Cerebellar cortex (tissue), 1 donor: ENCODE measurements around the gene LDOC1.
"Not testable (repeated sequence)": the region's sequence is repeated elsewhere in the genome, so short reads cannot be mapped to it uniquely, and the experiment has no call there.

Experiments
- DNase-seq: peaks from one replicate; pipeline ENCODE4 v3.0.0-alpha.2; 2015; ENCODE audit warnings: low spot score

Gene LDOC1

GRCh38 chrX:141176586-141177451 lies at the start of gene LDOC1:
TSS of gene LDOC1 (minus strand) at chrX:141177129. CDS start at chrX:141177021, 108 bp downstream.
- DNase-seq = peak; percentile 76

GRCh38 chrX:141221611-141222010 lies 44.7 kb upstream of the LDOC1 start:
- DNase-seq = no peak

GRCh38 chrX:141220342-141221008 lies 43.5 kb upstream of the LDOC1 start:
- DNase-seq = no peak

GRCh38 chrX:141214196-141214595 lies 37.3 kb upstream of the LDOC1 start:
- DNase-seq = no peak

GRCh38 chrX:141201962-141202361 lies 25.0 kb upstream of the LDOC1 start:
- DNase-seq = no peak

GRCh38 chrX:141188573-141188972 lies 11.6 kb upstream of the LDOC1 start:
- DNase-seq = not testable (repeated sequence)

- no peak for DNase-seq
These were observed 8.4 kb upstream of the LDOC1 start for GRCh38 chrX:141185366-141185765.

- no peak for DNase-seq
These were observed 6.1 kb upstream of the LDOC1 start for GRCh38 chrX:141183000-141183399.

- DNase-seq = no peak
These were observed 3.9 kb upstream of the LDOC1 start for GRCh38 chrX:141180851-141181250.

GRCh38 chrX:141175786-141176185 lies 1.1 kb downstream of the LDOC1 start:
- DNase-seq = no peak

GRCh38 chrX:141164406-141164805 lies 12.5 kb downstream of the LDOC1 start:
- no peak for DNase-seq

- DNase-seq = no peak
These were observed 18.8 kb downstream of the LDOC1 start for GRCh38 chrX:141158084-141158483.

- DNase-seq = not testable (repeated sequence)
These were observed 21.7 kb downstream of the LDOC1 start for GRCh38 chrX:141155231-141155630.

GRCh38 chrX:141142946-141143345 lies 34.0 kb downstream of the LDOC1 start:
- no peak for DNase-seq

GRCh38 chrX:141133272-141133671 lies 43.7 kb downstream of the LDOC1 start:
- no peak for DNase-seq

GRCh38 chrX:141127146-141127545 lies 49.8 kb downstream of the LDOC1 start:
- DNase-seq = no peak
